Subcutaneous abdominal adipose tissue (tissue), 5 donors: Measurements from ENCODE around the gene SCGB1C1.

ENCODE experiments used
- H3K27ac ChIP-seq: one replicate; pipeline ENCODE4 v1.7.0; 2013; ENCODE audit warnings: low read depth, mild to moderate bottlenecking, inconsistent platforms, low read length, moderate library complexity
- H3K27me3 ChIP-seq, 5 donors: one replicate each; pipeline ENCODE4 v1.7.0; 2013; ENCODE audit warnings: low read length in 5 of 5, inconsistent platforms in 1 of 5; ENCODE audit not compliant: control insufficient read depth in 5 of 5, insufficient read depth in 4 of 5
- H3K36me3 ChIP-seq, 5 donors: one replicate each; pipeline ENCODE4 v1.7.0; 2013; ENCODE audit warnings: low read length in 5 of 5; ENCODE audit not compliant: control insufficient read depth in 5 of 5, insufficient read depth in 5 of 5
- H3K4me1 ChIP-seq, 5 donors: one replicate each; pipeline ENCODE4 v1.7.0; 2013; ENCODE audit warnings: low read length in 5 of 5, mild to moderate bottlenecking in 3 of 5, moderate library complexity in 1 of 5; ENCODE audit not compliant: control insufficient read depth in 5 of 5, insufficient read depth in 5 of 5
- H3K4me3 ChIP-seq, 5 donors: one replicate each; pipeline ENCODE4 v1.7.0; 2013; ENCODE audit warnings: low read length in 5 of 5, low read depth in 1 of 5
- H3K9ac ChIP-seq, 5 donors: one replicate each; pipeline ENCODE4 v1.7.0; 2013; ENCODE audit warnings: low read length in 5 of 5, mild to moderate bottlenecking in 4 of 5, moderate library complexity in 3 of 5
- H3K9me3 ChIP-seq, 5 donors: one replicate each; pipeline ENCODE4 v1.7.0; 2013; ENCODE audit warnings: low read length in 5 of 5; ENCODE audit not compliant: control insufficient read depth in 5 of 5
- donor health status: healthy.
- donor health status: healthy.
- donor health status: healthy.
- donor health status: healthy.
- donor health status: healthy.

Gene SCGB1C1

DNA sequence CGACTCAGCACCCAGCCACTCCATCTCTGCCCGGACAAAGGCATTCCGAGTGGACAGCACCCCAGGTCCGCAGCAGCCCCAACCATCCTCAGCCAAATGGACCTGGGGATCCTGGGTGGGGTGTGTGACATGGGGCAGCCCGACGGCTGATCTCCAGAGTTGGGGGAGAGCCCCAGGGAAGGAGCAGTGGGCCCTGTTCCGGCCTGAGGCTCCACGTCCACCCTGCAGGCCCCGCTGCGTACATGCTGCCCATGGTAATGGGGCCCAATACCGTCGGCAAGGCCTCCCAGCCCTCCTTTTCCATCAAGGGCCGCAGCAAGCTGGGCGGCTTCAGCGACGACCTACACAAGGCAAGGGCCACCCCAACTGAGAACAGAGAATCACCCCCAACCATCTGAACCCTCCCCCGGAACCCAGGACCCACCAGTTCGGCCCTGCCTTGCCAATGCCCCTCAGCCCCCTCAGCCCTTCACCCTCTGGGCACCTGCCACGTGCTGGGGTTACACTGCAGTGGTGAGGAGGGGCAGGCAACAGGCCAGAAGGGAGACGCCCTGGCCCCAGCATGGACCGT lies 5.4 kb downstream of the SCGB1C1 start:
- Histone ChIP-seq H3K4me1 (peaks cover 0 to 6% (median 3%) of the 10 kb centered on the region in 5 donors), H3K9me3 (no peaks in the 10 kb centered on the region), H3K27ac (no peak overlapping the region), H3K9ac (peak overlapping the region in 1 of 5 donors; percentile 43), H3K36me3 (peaks cover 0 to 22% (median 14%) of the 10 kb centered on the region in 5 donors), H3K27me3 (no peaks in the 10 kb centered on the region), H3K4me3 (no peak overlapping the region)

DNA sequence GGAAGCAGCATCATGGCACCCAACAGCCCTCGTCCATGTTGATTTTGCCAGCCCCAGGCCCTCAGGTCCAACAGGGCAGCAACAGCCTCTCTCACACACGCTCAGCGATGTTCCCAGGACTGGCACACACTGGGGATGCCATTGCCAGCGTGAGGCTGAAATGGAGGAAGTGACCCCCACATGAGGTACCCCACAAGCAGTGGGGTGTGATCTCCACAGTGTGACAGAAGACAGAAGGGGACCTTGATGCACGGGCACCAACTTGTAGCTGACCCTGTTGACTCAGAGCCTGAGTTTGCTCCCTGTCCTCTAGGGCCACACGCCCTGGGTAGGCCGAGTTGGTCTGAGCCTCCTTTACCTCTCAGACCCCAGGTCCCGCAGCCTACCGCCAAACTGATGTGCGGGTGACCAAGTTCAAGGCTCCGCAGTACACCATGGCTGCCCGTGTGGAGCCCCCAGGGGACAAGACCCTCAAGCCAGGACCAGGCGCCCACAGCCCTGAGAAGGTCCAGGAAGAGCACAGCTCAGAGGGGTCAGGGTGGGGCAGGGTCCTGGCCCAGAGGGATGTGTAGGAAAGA lies 6.2 kb downstream of the SCGB1C1 start:
- Histone ChIP-seq H3K27ac (no peak overlapping the region), H3K27me3 (no peaks in the 10 kb centered on the region), H3K9ac (no peak overlapping the region), H3K4me3 (no peak overlapping the region), H3K9me3 (no peaks in the 10 kb centered on the region), H3K36me3 (peaks cover 0 to 30% (median 19%) of the 10 kb centered on the region in 5 donors), H3K4me1 (peaks cover 0 to 12% (median 9%) of the 10 kb centered on the region in 5 donors)

DNA sequence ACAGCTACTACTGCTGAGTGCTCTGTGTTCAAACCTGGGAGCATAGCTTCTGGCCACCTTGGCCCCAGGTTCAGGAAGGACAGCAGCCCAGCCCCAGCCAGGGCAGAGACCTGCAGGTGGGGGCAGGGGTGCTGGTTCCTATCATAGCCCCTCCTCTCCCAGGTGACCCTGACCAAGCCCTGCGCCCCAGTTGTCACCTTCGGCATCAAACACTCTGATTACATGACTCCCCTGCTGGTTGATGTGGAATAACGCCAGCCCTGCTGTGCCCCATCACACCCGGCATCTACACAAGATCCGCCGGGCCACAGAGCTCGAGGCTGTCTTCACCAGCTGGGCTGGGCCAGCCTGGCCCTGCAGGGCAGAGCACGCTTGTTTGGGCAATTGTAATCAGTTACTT lies 6.9 kb downstream of the SCGB1C1 start:
- Histone ChIP-seq H3K27ac (no peak overlapping the region), H3K27me3 (no peaks in the 10 kb centered on the region), H3K9ac (no peak overlapping the region), H3K9me3 (no peaks in the 10 kb centered on the region), H3K4me1 (peaks cover 0 to 19% (median 13%) of the 10 kb centered on the region in 5 donors), H3K4me3 (no peak overlapping the region), H3K36me3 (peaks cover 0 to 37% (median 25%) of the 10 kb centered on the region in 5 donors)

DNA sequence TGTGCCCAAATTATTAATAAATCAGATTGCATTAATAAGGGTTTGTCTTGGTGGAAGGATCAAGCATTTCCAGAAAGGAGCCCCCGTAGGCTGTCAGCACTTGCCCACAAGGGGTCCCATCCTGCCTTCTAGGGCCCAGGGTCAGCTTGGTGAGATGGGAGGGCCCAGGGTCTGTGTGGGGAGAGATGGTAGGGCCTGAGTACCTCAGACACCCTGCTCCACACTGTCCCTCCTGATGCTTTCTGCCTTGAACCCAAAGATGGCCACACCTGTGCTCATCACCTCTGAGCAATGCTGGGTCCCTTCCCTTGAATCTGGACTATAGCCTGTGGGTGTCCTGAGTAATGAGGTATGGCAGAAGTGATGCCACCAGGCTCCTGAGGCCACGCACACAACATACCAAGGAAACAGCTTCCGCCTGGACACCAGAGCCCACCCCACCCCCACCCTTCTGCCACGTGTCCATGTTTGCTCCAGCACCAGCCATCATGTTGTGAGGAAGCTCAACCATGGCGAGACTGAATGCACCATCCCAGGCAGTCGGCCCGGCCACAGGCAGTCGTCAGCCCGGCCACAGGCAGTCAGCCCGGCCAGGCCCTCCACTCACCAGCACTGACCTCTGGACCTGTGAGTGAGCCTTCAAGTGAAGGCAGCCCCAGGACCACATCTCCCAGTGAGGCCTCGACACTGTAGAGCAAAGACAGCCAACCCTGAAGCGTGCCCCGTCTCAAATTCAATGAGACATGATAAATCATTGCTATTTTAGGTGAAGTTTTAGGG lies 7.5 kb downstream of the SCGB1C1 start:
- peaks cover 0 to 41% (median 30%) of the 10 kb centered on the region in 5 donors for H3K36me3 ChIP-seq
- no peak overlapping the region for H3K9ac ChIP-seq
- H3K4me3 ChIP-seq, result no peak overlapping the region

DNA sequence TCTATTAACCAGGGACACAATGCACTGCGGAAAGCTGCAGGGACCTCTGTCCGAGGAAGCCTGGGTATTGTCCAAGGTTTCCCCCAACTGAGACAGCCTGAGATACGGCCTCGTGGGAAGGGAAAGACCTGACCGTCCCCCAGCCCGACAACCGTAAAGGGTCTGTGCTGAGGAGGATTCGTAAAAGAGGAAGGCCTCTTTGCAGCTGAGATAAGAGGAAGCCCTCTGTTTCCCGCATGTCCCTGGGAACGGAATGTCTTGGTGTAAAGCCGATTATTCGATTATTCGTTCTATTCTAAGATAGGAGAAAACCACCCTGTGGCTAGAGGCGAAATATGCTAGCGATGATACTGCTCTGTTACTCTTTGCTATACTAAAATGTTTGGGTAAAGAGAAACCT lies 9.1 kb downstream of the SCGB1C1 start:
- Histone ChIP-seq H3K4me3 (no peak overlapping the region), H3K4me1 (peaks cover 12 to 40% (median 33%) of the 10 kb centered on the region in 5 donors), H3K9ac (no peak overlapping the region), H3K36me3 (peaks cover 0 to 44% (median 34%) of the 10 kb centered on the region in 5 donors), H3K9me3 (no peaks in the 10 kb centered on the region), H3K27ac (no peak overlapping the region), H3K27me3 (no peaks in the 10 kb centered on the region)

More for the DNA sequence above, 7.5 kb downstream of the SCGB1C1 start:
- H3K27me3 ChIP-seq, result no peaks in the 10 kb centered on the region
- H3K27ac ChIP-seq, result no peak overlapping the region
- peaks cover 2 to 25% (median 19%) of the 10 kb centered on the region in 5 donors for H3K4me1 ChIP-seq
- no peaks in the 10 kb centered on the region for H3K9me3 ChIP-seq

DNA sequence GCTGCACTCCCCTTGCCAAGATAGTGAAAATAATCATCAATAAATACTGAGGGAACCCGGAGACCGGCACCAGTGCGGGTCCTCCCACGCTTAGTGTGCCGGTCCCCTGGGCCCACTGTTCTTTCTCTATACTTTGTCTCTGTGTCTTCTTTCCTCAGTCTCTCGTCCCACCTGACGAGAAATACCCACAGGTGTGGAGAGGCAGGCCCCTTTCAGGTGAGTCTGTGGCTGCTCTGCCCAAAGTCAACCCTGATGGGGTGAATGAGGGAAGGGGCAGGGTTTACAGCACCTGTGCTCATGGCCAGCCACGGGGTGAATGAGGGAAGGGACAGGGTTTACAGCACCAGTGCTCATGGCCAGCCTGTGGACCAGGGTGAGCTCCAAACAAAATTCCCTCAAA lies 9.6 kb downstream of the SCGB1C1 start:
- H3K9me3 ChIP-seq, result no peaks in the 10 kb centered on the region
- no peak overlapping the region for H3K9ac ChIP-seq
- peaks cover 0 to 44% (median 34%) of the 10 kb centered on the region in 5 donors for H3K36me3 ChIP-seq
- H3K4me3 ChIP-seq, result no peak overlapping the region
- peaks cover 14 to 40% (median 33%) of the 10 kb centered on the region in 5 donors for H3K4me1 ChIP-seq
- peaks cover 0 to 2% (median 0%) of the 10 kb centered on the region in 5 donors for H3K27me3 ChIP-seq
- H3K27ac ChIP-seq, result no peak overlapping the region

DNA sequence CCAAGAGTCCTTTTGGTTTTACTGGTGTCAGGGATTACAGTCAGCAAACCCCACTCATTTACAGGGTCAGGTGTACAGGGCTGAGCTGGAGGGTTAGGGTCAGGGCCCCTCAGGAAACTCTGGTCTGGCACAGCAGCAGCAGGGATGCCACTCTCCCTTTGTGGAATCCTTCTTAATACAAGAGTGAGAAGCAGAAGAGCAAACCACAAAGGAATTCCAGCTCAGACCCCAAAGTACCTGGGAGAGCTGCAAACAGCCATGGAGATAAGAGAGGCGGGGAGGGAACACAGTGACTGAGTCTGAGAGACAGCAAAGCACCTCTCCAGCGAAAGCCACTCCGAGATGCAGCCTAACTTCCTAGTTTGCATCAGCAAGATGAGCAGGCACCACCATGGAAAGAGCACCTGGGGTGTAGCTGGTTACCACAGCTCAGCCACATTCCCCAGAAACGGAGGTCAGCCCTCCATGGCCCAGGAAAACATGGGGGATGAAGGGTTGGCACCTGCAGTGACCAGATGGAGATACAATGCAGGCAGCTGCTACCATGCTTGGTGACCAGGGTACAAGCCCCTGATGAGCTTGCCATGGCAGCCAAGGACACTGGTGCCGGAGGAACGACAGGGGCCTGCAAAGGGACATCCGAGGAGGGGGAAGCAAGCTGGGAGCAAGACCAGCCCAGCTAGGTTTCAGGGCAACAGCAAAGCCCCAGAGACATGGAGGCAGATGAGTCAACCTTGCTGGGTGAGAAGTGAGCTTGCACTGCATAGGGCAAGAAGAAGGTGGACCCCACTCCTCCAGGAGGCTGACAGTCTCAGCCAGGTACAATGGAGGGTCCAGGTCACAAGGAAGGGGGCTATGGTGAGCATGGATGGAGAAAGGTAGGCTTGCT lies 10.4 kb downstream of the SCGB1C1 start:
- H3K27ac ChIP-seq, result no peak overlapping the region
- H3K4me3 ChIP-seq, result no peak overlapping the region
- no peaks in the 10 kb centered on the region for H3K9me3 ChIP-seq
- peaks cover 16 to 48% (median 40%) of the 10 kb centered on the region in 5 donors for H3K4me1 ChIP-seq
- peak overlapping the region in 1 of 5 donors; percentile 0 for H3K9ac ChIP-seq
- peaks cover 0 to 2% (median 0%) of the 10 kb centered on the region in 5 donors for H3K27me3 ChIP-seq
- H3K36me3 ChIP-seq, result peaks cover 0 to 44% (median 34%) of the 10 kb centered on the region in 5 donors

DNA sequence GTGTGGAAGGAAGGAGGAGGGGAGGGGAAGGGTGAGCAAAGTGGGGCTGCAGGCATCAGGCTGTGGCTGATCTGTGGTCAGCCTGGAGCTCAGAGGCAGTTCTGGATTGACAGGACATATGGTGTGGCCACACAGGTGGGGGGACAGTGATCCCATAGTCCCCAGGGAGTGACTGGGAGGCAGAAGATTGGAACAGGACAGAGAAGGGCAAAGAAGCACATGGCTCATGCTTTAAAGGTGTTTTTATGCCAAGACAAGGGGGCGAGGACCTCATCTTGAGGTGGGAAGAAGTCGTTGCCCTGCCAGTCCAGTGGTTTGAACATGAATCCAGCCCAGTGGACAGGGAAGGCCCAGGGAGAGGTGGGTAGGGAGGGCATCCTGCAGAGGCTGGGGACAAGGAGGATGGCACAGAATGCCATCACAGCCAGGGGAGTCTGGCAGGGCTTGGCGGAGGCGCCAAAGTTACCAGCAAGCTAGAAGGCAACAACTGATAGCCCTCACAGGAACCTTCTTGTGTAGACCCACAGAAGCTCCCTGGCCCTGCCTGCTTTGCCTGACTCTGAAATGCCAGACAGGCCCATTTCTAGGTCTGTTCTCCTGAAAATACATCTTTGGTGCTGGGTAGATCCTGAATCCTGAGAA lies 11.2 kb downstream of the SCGB1C1 start:
- Histone ChIP-seq H3K27ac (no peak overlapping the region), H3K36me3 (peaks cover 0 to 44% (median 34%) of the 10 kb centered on the region in 5 donors), H3K9me3 (no peaks in the 10 kb centered on the region), H3K9ac (peak overlapping the region in 1 of 5 donors; percentile 51), H3K4me1 (peaks cover 16 to 52% (median 43%) of the 10 kb centered on the region in 5 donors), H3K4me3 (no peak overlapping the region), H3K27me3 (peaks cover 0 to 2% (median 0%) of the 10 kb centered on the region in 5 donors)

DNA sequence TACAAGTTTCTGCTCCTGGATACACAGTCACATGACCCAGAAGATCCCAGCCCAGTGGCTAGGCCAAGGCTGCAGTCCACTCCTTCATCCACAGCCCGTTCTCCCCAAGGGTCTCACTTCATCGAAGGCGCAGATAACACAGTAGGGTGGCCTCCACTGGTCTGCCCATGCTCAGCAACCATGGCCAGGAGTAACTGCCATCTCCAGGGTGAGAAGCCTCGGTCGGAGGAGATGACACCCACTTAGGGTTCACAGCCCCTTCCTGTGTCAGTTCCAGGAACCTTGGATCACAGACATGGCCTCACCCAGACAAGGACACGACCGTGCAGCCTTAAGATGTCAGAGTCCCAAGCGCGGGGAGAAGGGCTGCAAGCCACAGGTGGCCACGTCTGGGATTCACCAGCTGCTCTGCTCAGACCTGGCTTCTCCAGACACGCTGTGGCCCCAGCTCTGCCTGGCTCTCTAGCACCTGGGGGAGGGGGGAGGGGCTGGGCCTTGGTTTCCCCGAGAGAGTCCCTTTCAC lies 11.8 kb downstream of the SCGB1C1 start:
- peaks cover 0 to 2% (median 0%) of the 10 kb centered on the region in 5 donors for H3K27me3 ChIP-seq

More for the DNA sequence above, 11.8 kb downstream of the SCGB1C1 start:
- Histone ChIP-seq H3K27ac (no peak overlapping the region), H3K4me1 (peaks cover 21 to 58% (median 49%) of the 10 kb centered on the region in 5 donors), H3K9ac (peak overlapping the region in 2 of 5 donors; percentile 23 to 51), H3K9me3 (no peaks in the 10 kb centered on the region), H3K4me3 (no peak overlapping the region), H3K36me3 (peaks cover 0 to 45% (median 37%) of the 10 kb centered on the region in 5 donors)
